AG04450 (cell line): Measurements from ENCODE around the gene ABCB6. TPM values are rescaled to one million over a fixed set of nuclear protein-coding genes. Genes with fewer than 3 reads are reported as not detected.

Experiments
- CTCF ChIA-PET: fragments of 300-600, 350-600 bp; formaldehyde crosslinking; extraction: SDS; loops from one replicate; lab custom pipeline; 2022; ENCODE audit warnings: antibody characterized with exemption, inconsistent platforms; lab: Charles Lee
- POLR2A ChIA-PET: fragments of 350-600 bp; formaldehyde crosslinking; extraction: SDS; loops from one replicate; lab custom pipeline; 2021; ENCODE audit warnings: antibody characterized with exemption, inconsistent platforms; lab: Yijun Ruan, JAX
- DNase-seq: peaks from one replicate; pipeline ENCODE4 v3.0.0-alpha.2; 2011; ENCODE audit warnings: low read depth, low spot score
- H3K27ac ChIP-seq: one replicate; pipeline ENCODE4 v1.5.1; 2012; ENCODE audit warnings: low read depth, low read length, control low read depth
- H3K27me3 ChIP-seq: one replicate; pipeline ENCODE4 v1.6.0; 2012; ENCODE audit warnings: low read length; ENCODE audit not compliant: control insufficient read depth, insufficient read depth
- H3K4me3 ChIP-seq: 2 replicates; pipeline ENCODE4 v1.5.1; 2011; ENCODE audit warnings: mild to moderate bottlenecking, low read depth, low read length, control low read depth
- H3K9me3 ChIP-seq: 2 replicates; pipeline ENCODE4 v1.5.1; 2012; ENCODE audit warnings: low read length; ENCODE audit not compliant: control insufficient read depth, insufficient read depth
- polyA plus RNA-seq: library from polyadenylated mRNA; depleted of rRNA; stranded (reverse); fragments of >200 nt; gene quantifications from 2 replicates; pipeline ENCODE4 v1.2.3, GENCODE V29; 2011
- TF ChIP-seq, protein P1 (sequence below): IDR thresholded peaks from 2 replicates; pipeline ENCODE4 v1.5.1; 2011; ENCODE audit warnings: low read depth, low read length, control low read depth, inconsistent platforms

ABCB6 gene
- polyA plus RNA-seq, 1 experiment, result 22.2 TPM

DNA sequence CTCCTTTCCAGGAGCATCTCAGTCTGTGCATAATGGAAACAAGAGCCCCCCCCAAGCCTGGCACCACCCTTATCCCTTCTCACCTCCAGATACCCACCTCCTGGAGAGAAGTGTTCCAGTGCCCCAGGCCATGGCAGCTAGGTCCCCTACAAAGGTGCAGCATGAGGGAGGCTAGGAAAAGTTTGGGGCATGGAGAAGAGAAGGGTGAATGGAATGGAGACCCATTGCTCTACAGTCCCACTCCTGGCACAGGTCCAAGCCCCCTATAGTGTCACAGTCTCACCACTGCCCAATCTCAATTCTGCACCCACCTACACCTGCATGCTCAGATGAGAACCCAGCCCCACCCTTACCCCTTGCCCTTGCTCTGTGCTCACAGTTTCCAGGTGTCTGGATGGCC is 49.8 kb downstream of the ABCB6 start:
- no peak overlapping the region for H3K4me3 ChIP-seq
- no peaks in the 10 kb centered on the region; the same call in 1 of the 2 replicates for H3K9me3 ChIP-seq
- POLR2A ChIA-PET, result no interaction called here
- TF ChIP-seq, protein P1, sequence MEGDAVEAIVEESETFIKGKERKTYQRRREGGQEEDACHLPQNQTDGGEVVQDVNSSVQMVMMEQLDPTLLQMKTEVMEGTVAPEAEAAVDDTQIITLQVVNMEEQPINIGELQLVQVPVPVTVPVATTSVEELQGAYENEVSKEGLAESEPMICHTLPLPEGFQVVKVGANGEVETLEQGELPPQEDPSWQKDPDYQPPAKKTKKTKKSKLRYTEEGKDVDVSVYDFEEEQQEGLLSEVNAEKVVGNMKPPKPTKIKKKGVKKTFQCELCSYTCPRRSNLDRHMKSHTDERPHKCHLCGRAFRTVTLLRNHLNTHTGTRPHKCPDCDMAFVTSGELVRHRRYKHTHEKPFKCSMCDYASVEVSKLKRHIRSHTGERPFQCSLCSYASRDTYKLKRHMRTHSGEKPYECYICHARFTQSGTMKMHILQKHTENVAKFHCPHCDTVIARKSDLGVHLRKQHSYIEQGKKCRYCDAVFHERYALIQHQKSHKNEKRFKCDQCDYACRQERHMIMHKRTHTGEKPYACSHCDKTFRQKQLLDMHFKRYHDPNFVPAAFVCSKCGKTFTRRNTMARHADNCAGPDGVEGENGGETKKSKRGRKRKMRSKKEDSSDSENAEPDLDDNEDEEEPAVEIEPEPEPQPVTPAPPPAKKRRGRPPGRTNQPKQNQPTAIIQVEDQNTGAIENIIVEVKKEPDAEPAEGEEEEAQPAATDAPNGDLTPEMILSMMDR, result no peak
- CTCF ChIA-PET, result no interaction called here
- H3K27me3 ChIP-seq, result no peaks in the 10 kb centered on the region
- no peak overlapping the region for H3K27ac ChIP-seq
- no peak for DNase-seq

DNA sequence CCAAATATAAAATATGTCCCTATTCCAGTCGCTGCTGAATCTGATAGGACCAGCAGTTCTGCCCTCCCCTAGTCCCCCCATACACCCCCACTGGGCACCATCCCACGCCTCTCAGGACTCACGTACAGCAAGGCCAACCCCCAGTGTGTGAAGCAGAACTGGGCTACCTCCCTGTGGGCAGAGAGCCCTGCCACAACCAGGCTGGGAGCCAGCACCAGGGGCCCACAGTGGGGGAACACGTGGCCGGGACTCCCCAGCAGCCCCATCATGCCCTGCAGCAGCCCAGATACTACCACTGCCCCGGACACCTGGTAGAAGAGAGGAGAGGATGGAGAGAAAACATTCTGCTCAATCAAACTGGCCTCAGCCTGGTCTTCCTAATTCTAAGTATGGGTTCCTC is 50.2 kb downstream of the ABCB6 start:
- no peak overlapping the region for H3K27ac ChIP-seq
- H3K27me3 ChIP-seq, result no peaks in the 10 kb centered on the region
- no peaks in the 10 kb centered on the region; the same call in 1 of the 2 replicates for H3K9me3 ChIP-seq
- TF ChIP-seq, protein P1, result no peak
- no peak overlapping the region for H3K4me3 ChIP-seq
- DNase-seq, result no peak
- ChIA-PET CTCF (no interaction called here), POLR2A (no interaction called here)

DNA sequence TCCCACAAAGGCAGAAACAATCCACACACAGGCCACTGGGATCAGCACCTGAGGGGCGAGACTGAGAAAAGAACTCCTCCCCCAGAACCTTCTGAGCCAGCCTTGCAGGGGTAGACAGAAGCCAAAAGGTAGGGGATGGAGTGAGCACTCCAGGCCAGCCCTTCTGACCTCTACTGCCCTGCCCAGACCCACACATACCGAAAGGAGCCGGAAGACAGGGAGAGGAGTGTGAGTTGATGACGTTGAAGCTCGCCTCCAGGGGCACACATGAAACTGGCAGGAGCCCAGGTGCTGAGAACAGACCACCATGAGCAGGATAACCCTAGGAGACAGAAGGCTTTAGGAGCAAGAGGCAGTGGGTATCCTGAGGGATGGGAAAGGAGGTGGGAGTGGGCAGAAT is 50.8 kb downstream of the ABCB6 start:
- H3K27ac ChIP-seq, result no peak overlapping the region
- CTCF ChIA-PET, result no interaction called here

DNA sequence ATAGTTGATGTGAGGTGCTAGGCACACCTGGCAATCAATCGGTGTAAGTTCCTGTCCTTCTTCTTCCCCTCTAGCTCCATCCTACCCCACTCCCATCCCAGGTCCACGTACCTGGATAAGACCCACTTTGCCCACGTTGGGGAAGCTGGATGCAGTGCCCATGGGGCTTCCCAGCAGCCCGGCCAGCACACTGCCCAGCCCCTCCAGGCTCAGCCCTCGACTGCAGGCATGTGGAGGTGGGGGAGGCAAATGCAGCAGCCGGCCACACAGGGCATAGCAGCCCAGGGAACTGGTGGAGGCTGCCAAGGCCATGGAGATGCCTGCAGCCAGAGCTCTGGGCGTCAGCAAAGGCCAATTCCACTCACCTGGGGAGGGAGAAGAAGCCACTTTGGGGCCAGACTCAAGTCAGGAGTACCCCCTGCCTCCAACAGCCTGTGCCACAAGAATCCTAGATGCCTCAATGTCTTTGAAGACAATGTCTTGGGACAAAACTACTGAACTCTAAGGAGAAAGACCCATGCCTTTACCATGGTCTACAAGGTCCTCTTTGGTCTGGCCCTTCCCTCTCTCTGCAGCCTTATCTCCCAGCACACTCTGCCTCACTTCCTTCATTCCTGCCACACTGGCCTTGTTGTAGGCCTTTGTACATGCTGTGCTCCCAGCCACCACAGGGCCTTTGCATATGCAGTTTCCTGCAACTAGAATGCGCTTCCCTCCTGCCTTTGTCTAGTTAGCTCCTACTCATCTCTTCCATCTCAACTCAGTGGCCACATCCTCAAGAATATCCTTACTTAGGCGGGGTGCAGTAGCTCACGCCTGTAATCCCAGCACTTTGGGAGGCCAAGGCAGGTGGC is 53.5 kb downstream of the ABCB6 start:
- ChIA-PET CTCF (interaction anchor here (1.2 to 2.0 kb wide), 5 partner anchors 10 to 130 kb away, joined by 3 to 9 read pairs (median 5); no protein-coding TSS in a partner anchor), POLR2A (no interaction called here)
- Histone ChIP-seq H3K4me3 (no peak overlapping the region), H3K27me3 (no peaks in the 10 kb centered on the region), H3K9me3 (no peaks in the 10 kb centered on the region; the same call in 1 of the 2 replicates), H3K27ac (no peak overlapping the region)
- TF ChIP-seq, protein P1, result no peak
- DNase-seq, result no peak

More for the DNA sequence above, 50.8 kb downstream of the ABCB6 start:
- POLR2A ChIA-PET, result no interaction called here
- TF ChIP-seq, protein P1, result no peak
- no peak for DNase-seq
- Histone ChIP-seq H3K27me3 (no peaks in the 10 kb centered on the region), H3K9me3 (no peaks in the 10 kb centered on the region; the same call in 1 of the 2 replicates), H3K4me3 (no peak overlapping the region)

DNA sequence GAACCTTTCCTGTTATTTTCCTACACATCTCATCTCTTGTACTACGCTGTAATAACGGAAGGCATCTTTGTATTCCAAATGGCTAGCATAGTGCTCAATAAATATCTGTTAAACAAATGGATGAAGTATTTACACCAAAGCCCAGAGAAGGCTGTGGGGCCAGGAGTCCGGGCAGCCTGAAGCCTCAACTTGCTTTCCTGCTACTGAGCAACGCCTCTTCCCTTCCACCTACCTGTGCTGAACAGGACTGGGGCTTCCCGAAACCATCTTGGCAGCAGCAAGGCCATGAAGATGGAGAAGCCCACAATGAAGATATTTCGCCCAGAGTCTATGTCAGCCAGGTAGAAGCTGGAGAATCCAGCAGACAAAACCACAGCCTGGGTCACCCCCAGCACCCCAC is 55.6 kb downstream of the ABCB6 start:
- Histone ChIP-seq H3K27me3 (no peaks in the 10 kb centered on the region), H3K9me3 (no peaks in the 10 kb centered on the region; the same call in 1 of the 2 replicates), H3K27ac (no peak overlapping the region), H3K4me3 (no peak overlapping the region)
- ChIA-PET CTCF (interaction anchor here (1.0 to 1.8 kb wide), 2 partner anchors 8 to 132 kb away, joined by 4 to 7 read pairs; no protein-coding TSS in a partner anchor), POLR2A (no interaction called here)
- DNase-seq, result no peak
- TF ChIP-seq, protein P1, result no peak
